GM18499 (cell line): ENCODE results near the gene PLBD2.
"Not testable (repeated sequence)": the region's sequence is repeated elsewhere in the genome, so short reads cannot be mapped to it uniquely, and the experiment has no call there.

Experiments used
- ATAC-seq: cut with Tn5 transposase; IDR thresholded peaks from one replicate; pipeline ENCODE4 v1.9.1; 2021; ENCODE audit warnings: moderate number of reproducible peaks; ENCODE audit not compliant: insufficient read depth, unreplicated experiment

The PLBD2 gene

GRCh38 chr12:113333877-113334785, 24.3 kb upstream of the PLBD2 start:
- ATAC-seq, result no peak

GRCh38 chr12:113334786-113335539, 23.4 kb upstream of the PLBD2 start, which contains the start of gene SLC8B1:
SLC8B1 (minus strand) TSS chr12:113335109; CDS start chr12:113332878, 2,231 bp downstream.
- peak; percentile 63 for ATAC-seq

- no peak for ATAC-seq
These were observed 18.8 kb upstream of the PLBD2 start for GRCh38 chr12:113339540-113339939.

- ATAC-seq, result no peak
These were observed 18.3 kb upstream of the PLBD2 start for GRCh38 chr12:113340061-113340460.

GRCh38 chr12:113341535-113341934, 16.9 kb upstream of the PLBD2 start:
- no peak for ATAC-seq

- no peak for ATAC-seq
These were observed 13.1 kb upstream of the PLBD2 start for GRCh38 chr12:113345318-113345717.

- ATAC-seq, result no peak
These were observed 12.0 kb upstream of the PLBD2 start for GRCh38 chr12:113346353-113346752.

GRCh38 chr12:113347107-113347506, 11.3 kb upstream of the PLBD2 start:
- no peak for ATAC-seq

- ATAC-seq, result no peak
These were observed 10.5 kb upstream of the PLBD2 start for GRCh38 chr12:113347892-113348291.

- ATAC-seq, result no peak
These were observed 9.4 kb upstream of the PLBD2 start for GRCh38 chr12:113348849-113349536.

- no peak for ATAC-seq
These were observed 7.3 kb upstream of the PLBD2 start for GRCh38 chr12:113351089-113351488.

- ATAC-seq, result not testable (repeated sequence)
These were observed 4.2 kb upstream of the PLBD2 start for GRCh38 chr12:113354192-113354591.

GRCh38 chr12:113359133-113359938, 949 bp downstream of the PLBD2 start:
- no peak for ATAC-seq

- ATAC-seq, result no peak
These were observed 1.8 kb downstream of the PLBD2 start for GRCh38 chr12:113359939-113360748.

- ATAC-seq, result no peak
These were observed 3.4 kb downstream of the PLBD2 start for GRCh38 chr12:113361574-113362370.

- no peak for ATAC-seq
These were observed 6.3 kb downstream of the PLBD2 start for GRCh38 chr12:113364698-113365097.

GRCh38 chr12:113365639-113366395, 7.4 kb downstream of the PLBD2 start:
- no peak for ATAC-seq

GRCh38 chr12:113366827-113367226, 8.4 kb downstream of the PLBD2 start:
- no peak for ATAC-seq
